ENCODE measurements around the gene FRAS1. TPM values are rescaled to one million over a fixed set of nuclear protein-coding genes. Genes with fewer than 3 reads are reported as not detected.

Gene FRAS1
- total RNA-seq, 4 donors from 2014 or later, result 3.4 to 11.7 (median 4.2) TPM

- no peak for TF ChIP-seq CTCF (IDR thresholded peaks at IDR 0.05)
- TF ChIP-seq POLR2A (IDR thresholded peaks at IDR 0.05), result no peak
- TF ChIP-seq EP300 (IDR thresholded peaks at IDR 0.05), result no peak
- no peak for TF ChIP-seq POLR2AphosphoS5 (IDR thresholded peaks at IDR 0.05)
- H3K9me3 ChIP-seq, result no peaks in the 10 kb centered on the region
- 100% methylated on average over 2 of the region's 2 CpGs for WGBS, 2 donors (ENCODE audit: low coverage in 1 of 2)
- H3K27ac ChIP-seq, result peak overlapping the region in 3 of 4 donors; percentile 65 to 78 (median 69)
- H3K4me3 ChIP-seq, result no peak overlapping the region
- H3K27me3 ChIP-seq, result no peaks in the 10 kb centered on the region
- ATAC-seq, result no peak
- H3K36me3 ChIP-seq, result no peaks in the 10 kb centered on the region
- H3K4me1 ChIP-seq, result peaks cover 0 to 59% (median 23%) of the 10 kb centered on the region in 3 donors
These were observed 510.5 kb downstream of the FRAS1 start for GRCh38 chr4:78567500-78568060.

- H3K27ac ChIP-seq, result peak overlapping the region; percentile 56 to 78 (median 67)
- no peak overlapping the region for H3K4me3 ChIP-seq
- TF ChIP-seq CTCF (IDR thresholded peaks at IDR 0.05) (no peak), EP300 (IDR thresholded peaks at IDR 0.05) (no peak), POLR2A (IDR thresholded peaks at IDR 0.05) (no peak), POLR2AphosphoS5 (IDR thresholded peaks at IDR 0.05) (no peak)
- H3K9me3 ChIP-seq, result no peaks in the 10 kb centered on the region
- WGBS, 2 donors (ENCODE audit: low coverage in 1 of 2), result 16 to 45% methylated on average over 3 of the region's 3 CpGs
- H3K27me3 ChIP-seq, result no peaks in the 10 kb centered on the region
- peaks cover 0 to 9% of the 10 kb centered on the region in 2 donors for H3K36me3 ChIP-seq
- H3K4me1 ChIP-seq, result peaks cover 0 to 59% (median 23%) of the 10 kb centered on the region in 3 donors
- ATAC-seq, result no peak
These were observed 511.6 kb downstream of the FRAS1 start for GRCh38 chr4:78568640-78569305.

DNA sequence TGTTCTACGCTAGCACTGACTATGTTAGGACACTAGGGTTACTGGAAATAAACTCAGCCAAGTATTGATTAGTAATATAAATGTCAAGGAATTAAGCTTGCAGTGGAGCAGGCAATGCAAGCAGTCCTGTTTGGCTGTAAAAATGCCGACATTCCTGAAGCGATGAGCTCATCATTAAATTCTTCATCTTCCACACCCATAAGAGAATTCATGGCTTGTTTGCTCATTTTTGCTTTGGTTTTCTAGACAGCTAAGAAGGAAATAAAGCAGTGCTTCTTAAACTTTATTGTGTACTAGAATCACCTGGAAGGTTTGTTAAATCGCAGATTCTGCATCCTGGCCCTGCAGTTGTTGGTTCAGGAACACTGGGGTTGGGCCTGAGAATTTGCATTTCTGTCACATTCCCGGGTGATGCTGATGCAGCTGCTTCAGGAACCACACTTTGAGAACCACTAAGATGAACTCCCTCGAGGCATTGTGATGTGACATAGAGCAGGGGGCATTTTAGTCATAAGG lies 512.2 kb downstream of the FRAS1 start:
- H3K36me3 ChIP-seq, result peaks cover 0 to 15% of the 10 kb centered on the region in 2 donors
- TF ChIP-seq CTCF (IDR thresholded peaks at IDR 0.05), result no peak
- TF ChIP-seq EP300 (IDR thresholded peaks at IDR 0.05), result no peak
- no peak for TF ChIP-seq POLR2A (IDR thresholded peaks at IDR 0.05)
- TF ChIP-seq POLR2AphosphoS5 (IDR thresholded peaks at IDR 0.05), result no peak
- H3K4me3 ChIP-seq, result no peak overlapping the region
- peak overlapping the region; percentile 56 to 78 (median 67) for H3K27ac ChIP-seq
- no peaks in the 10 kb centered on the region for H3K9me3 ChIP-seq
- 34 to 53% methylated on average over 5 to 6 of the region's 6 CpGs for WGBS, 2 donors (ENCODE audit: low coverage in 1 of 2)
- peaks cover 0 to 59% (median 23%) of the 10 kb centered on the region in 3 donors for H3K4me1 ChIP-seq
- no peaks in the 10 kb centered on the region for H3K27me3 ChIP-seq
- peak; percentile 42 for ATAC-seq

DNA sequence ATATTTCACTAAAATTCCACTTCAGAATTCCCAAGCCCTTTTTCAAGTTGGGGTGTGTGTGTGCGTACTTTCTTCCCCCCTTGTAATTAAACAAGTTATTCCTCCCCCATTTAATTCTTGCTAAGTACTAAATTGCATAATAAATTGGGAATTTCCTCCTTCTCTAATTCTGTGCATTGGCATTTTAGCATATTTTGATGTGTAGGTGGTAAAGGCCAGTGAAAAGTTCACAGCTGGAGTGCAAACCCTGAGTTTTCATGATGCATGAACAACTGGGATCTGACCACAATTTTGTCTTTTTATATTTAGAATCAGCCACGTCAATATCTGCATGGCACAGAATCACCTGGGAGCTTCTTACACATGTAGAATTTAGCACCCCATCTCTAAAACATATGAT lies 513.0 kb downstream of the FRAS1 start:
- TF ChIP-seq EP300 (IDR thresholded peaks at IDR 0.05) (no peak), CTCF (IDR thresholded peaks at IDR 0.05) (no peak), POLR2A (IDR thresholded peaks at IDR 0.05) (no peak), POLR2AphosphoS5 (IDR thresholded peaks at IDR 0.05) (no peak)
- Histone ChIP-seq H3K27me3 (no peaks in the 10 kb centered on the region), H3K27ac (peak overlapping the region in 1 of 4 donors; percentile 65), H3K4me3 (no peak overlapping the region), H3K9me3 (no peaks in the 10 kb centered on the region), H3K4me1 (peaks cover 0 to 57% (median 23%) of the 10 kb centered on the region in 3 donors), H3K36me3 (peaks cover 0 to 20% of the 10 kb centered on the region in 2 donors)
- 75 to 79% methylated on average over 2 of the region's 2 CpGs for WGBS, 2 donors (ENCODE audit: low coverage in 1 of 2)
- ATAC-seq, result no peak
